Nephron progenitor cell (in vitro differentiated cells): Measurements from ENCODE around the gene PES1.
"Not testable (repeated sequence)": the region's sequence is repeated elsewhere in the genome, so short reads cannot be mapped to it uniquely, and the experiment has no call there.

Experiments used
- DNase-seq: peaks from one replicate; pipeline ENCODE4 v3.0.0; 2021
- H3K27ac Mint-ChIP-seq: 2 replicates; pipeline ENCODE4 v1.8.0; 2021; ENCODE audit warnings: mild to moderate bottlenecking, moderate library complexity, mixed read lengths
- H3K27me3 Mint-ChIP-seq: 2 replicates; pipeline ENCODE4 v1.8.0; 2021; ENCODE audit warnings: mild to moderate bottlenecking, low read depth, mixed read lengths; ENCODE audit not compliant: poor library complexity
- H3K36me3 Mint-ChIP-seq: 2 replicates; pipeline ENCODE4 v1.8.0; 2021; ENCODE audit warnings: low read depth, mixed read lengths
- H3K4me1 Mint-ChIP-seq: 2 replicates; pipeline ENCODE4 v1.8.0; 2021; ENCODE audit warnings: mixed read lengths
- H3K4me3 Mint-ChIP-seq: 2 replicates; pipeline ENCODE4 v1.8.0; 2021; ENCODE audit warnings: mild to moderate bottlenecking, moderate library complexity, mixed read lengths
- H3K9me3 Mint-ChIP-seq: 2 replicates; pipeline ENCODE4 v1.8.0; 2021; ENCODE audit warnings: mild to moderate bottlenecking, moderate library complexity, mixed read lengths
- CTCF ChIP-seq: fragments of 200-600 bp; sonication (generic); IDR thresholded peaks from 2 replicates; pipeline ENCODE4 v1.5.0; 2021; ENCODE audit warnings: antibody characterized with exemption

PES1 gene

GRCh38 chr22:30598986-30599385 lies 7.3 kb upstream of the PES1 start:
- Mint-ChIP-seq H3K4me3 (no peak overlapping the region), H3K27ac (no peak overlapping the region)
- DNase-seq, result no peak

GRCh38 chr22:30596886-30597285 lies 5.2 kb upstream of the PES1 start:
- H3K9me3 Mint-ChIP-seq, result no peaks in the 10 kb centered on the region
- DNase-seq, result no peak
- H3K27me3 Mint-ChIP-seq, result peaks cover 34% of the 10 kb centered on the region
- no peaks in the 10 kb centered on the region for H3K36me3 Mint-ChIP-seq
- H3K27ac Mint-ChIP-seq, result no peak overlapping the region
- peaks cover 1% of the 10 kb centered on the region for H3K4me1 Mint-ChIP-seq
- no peak for TF ChIP-seq CTCF
- H3K4me3 Mint-ChIP-seq, result no peak overlapping the region

More at GRCh38 chr22:30598986-30599385, 7.3 kb upstream of the PES1 start:
- H3K9me3 Mint-ChIP-seq, result no peaks in the 10 kb centered on the region
- H3K36me3 Mint-ChIP-seq, result no peaks in the 10 kb centered on the region
- peaks cover 22% of the 10 kb centered on the region for H3K27me3 Mint-ChIP-seq
- H3K4me1 Mint-ChIP-seq, result peaks cover 4% of the 10 kb centered on the region
- no peak for TF ChIP-seq CTCF

- Mint-ChIP-seq H3K27ac (no peak overlapping the region), H3K4me3 (no peak overlapping the region), H3K27me3 (peaks cover 31% of the 10 kb centered on the region), H3K4me1 (no peaks in the 10 kb centered on the region), H3K36me3 (no peaks in the 10 kb centered on the region), H3K9me3 (no peaks in the 10 kb centered on the region)
- DNase-seq, result no peak
- TF ChIP-seq CTCF, result no peak
Observed at GRCh38 chr22:30596199-30596598, 4.5 kb upstream of the PES1 start.

GRCh38 chr22:30592360-30592713 lies 627 bp upstream of the PES1 start:
- not testable (repeated sequence) for H3K27ac Mint-ChIP-seq, DNase-seq, H3K4me1 Mint-ChIP-seq, H3K9me3 Mint-ChIP-seq, H3K4me3 Mint-ChIP-seq
- H3K27me3 Mint-ChIP-seq, result peaks cover 31% of the 10 kb centered on the region
- peaks cover 13% of the 10 kb centered on the region for H3K36me3 Mint-ChIP-seq

- Mint-ChIP-seq H3K27me3 (peaks cover 29% of the 10 kb centered on the region), H3K36me3 (peaks cover 22% of the 10 kb centered on the region)
Observed at GRCh38 chr22:30591191-30591587, 521 bp downstream of the PES1 start.

GRCh38 chr22:30586414-30586813 lies 5.3 kb downstream of the PES1 start:
- Mint-ChIP-seq H3K4me3 (no peak overlapping the region), H3K27me3 (no peaks in the 10 kb centered on the region), H3K36me3 (peaks cover 30% of the 10 kb centered on the region), H3K27ac (peak overlapping the region; percentile 66), H3K9me3 (no peaks in the 10 kb centered on the region), H3K4me1 (no peaks in the 10 kb centered on the region)
- no peak for DNase-seq
- no peak for TF ChIP-seq CTCF

More at GRCh38 chr22:30591191-30591587, 521 bp downstream of the PES1 start:
- H3K4me3 Mint-ChIP-seq, result no peak overlapping the region
- no peaks in the 10 kb centered on the region for H3K4me1 Mint-ChIP-seq
- H3K9me3 Mint-ChIP-seq, result no peaks in the 10 kb centered on the region
- no peak for TF ChIP-seq CTCF
- H3K27ac Mint-ChIP-seq, result no peak overlapping the region
- no peak for DNase-seq
